Measurements from ENCODE around the gene MBLAC2. TPM values are rescaled to one million over a fixed set of nuclear protein-coding genes. Genes with fewer than 3 reads are reported as not detected.

MBLAC2 gene
- total and polyA plus RNA-seq, 2 experiments from 2014 or later = 4.3 to 8.1 TPM

GRCh38 chr5:90514520-90514919 lies 39.9 kb upstream of the MBLAC2 start:
- no peak overlapping the region for H3K4me3 ChIP-seq
- H3K9me3 Mint-ChIP-seq = no peaks in the 10 kb centered on the region
- H3K4me3 Mint-ChIP-seq = no peak overlapping the region
- H3K36me3 ChIP-seq (ENCODE audit: insufficient read depth) = 0 out of 2 replicates have a peak, but pooled peaks cover 8% of the 10 kb centered on the region
- H3K4me1 ChIP-seq (ENCODE audit: insufficient read depth) = 0 out of 2 replicates have a peak, but pooled peaks cover 3% of the 10 kb centered on the region
- TF ChIP-seq NANOG (IDR thresholded peaks at IDR 0.05; ENCODE audit: borderline replicate concordance) = no peak
- TF ChIP-seq, protein P1, sequence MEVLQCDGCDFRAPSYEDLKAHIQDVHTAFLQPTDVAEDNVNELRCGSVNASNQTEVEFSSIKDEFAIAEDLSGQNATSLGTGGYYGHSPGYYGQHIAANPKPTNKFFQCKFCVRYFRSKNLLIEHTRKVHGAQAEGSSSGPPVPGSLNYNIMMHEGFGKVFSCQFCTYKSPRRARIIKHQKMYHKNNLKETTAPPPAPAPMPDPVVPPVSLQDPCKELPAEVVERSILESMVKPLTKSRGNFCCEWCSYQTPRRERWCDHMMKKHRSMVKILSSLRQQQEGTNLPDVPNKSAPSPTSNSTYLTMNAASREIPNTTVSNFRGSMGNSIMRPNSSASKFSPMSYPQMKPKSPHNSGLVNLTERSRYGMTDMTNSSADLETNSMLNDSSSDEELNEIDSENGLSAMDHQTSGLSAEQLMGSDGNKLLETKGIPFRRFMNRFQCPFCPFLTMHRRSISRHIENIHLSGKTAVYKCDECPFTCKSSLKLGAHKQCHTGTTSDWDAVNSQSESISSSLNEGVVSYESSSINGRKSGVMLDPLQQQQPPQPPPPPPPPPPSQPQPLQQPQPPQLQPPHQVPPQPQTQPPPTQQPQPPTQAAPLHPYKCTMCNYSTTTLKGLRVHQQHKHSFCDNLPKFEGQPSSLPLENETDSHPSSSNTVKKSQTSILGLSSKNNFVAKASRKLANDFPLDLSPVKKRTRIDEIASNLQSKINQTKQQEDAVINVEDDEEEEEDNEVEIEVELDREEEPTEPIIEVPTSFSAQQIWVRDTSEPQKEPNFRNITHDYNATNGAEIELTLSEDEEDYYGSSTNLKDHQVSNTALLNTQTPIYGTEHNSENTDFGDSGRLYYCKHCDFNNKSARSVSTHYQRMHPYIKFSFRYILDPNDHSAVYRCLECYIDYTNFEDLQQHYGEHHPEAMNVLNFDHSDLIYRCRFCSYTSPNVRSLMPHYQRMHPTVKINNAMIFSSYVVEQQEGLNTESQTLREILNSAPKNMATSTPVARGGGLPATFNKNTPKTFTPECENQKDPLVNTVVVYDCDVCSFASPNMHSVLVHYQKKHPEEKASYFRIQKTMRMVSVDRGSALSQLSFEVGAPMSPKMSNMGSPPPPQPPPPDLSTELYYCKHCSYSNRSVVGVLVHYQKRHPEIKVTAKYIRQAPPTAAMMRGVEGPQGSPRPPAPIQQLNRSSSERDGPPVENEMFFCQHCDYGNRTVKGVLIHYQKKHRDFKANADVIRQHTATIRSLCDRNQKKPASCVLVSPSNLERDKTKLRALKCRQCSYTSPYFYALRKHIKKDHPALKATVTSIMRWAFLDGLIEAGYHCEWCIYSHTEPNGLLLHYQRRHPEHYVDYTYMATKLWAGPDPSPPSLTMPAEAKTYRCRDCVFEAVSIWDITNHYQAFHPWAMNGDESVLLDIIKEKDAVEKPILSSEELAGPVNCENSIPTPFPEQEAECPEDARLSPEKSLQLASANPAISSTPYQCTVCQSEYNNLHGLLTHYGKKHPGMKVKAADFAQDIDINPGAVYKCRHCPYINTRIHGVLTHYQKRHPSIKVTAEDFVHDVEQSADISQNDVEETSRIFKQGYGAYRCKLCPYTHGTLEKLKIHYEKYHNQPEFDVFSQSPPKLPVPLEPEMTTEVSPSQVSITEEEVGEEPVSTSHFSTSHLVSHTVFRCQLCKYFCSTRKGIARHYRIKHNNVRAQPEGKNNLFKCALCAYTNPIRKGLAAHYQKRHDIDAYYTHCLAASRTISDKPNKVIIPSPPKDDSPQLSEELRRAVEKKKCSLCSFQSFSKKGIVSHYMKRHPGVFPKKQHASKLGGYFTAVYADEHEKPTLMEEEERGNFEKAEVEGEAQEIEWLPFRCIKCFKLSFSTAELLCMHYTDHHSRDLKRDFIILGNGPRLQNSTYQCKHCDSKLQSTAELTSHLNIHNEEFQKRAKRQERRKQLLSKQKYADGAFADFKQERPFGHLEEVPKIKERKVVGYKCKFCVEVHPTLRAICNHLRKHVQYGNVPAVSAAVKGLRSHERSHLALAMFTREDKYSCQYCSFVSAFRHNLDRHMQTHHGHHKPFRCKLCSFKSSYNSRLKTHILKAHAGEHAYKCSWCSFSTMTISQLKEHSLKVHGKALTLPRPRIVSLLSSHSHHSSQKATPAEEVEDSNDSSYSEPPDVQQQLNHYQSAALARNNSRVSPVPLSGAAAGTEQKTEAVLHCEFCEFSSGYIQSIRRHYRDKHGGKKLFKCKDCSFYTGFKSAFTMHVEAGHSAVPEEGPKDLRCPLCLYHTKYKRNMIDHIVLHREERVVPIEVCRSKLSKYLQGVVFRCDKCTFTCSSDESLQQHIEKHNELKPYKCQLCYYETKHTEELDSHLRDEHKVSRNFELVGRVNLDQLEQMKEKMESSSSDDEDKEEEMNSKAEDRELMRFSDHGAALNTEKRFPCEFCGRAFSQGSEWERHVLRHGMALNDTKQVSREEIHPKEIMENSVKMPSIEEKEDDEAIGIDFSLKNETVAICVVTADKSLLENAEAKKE (CRISPR knock-in tag; IDR thresholded peaks at IDR 0.05) = no peak
- TF ChIP-seq, protein P2, sequence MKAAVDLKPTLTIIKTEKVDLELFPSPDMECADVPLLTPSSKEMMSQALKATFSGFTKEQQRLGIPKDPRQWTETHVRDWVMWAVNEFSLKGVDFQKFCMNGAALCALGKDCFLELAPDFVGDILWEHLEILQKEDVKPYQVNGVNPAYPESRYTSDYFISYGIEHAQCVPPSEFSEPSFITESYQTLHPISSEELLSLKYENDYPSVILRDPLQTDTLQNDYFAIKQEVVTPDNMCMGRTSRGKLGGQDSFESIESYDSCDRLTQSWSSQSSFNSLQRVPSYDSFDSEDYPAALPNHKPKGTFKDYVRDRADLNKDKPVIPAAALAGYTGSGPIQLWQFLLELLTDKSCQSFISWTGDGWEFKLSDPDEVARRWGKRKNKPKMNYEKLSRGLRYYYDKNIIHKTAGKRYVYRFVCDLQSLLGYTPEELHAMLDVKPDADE (IDR thresholded peaks at IDR 0.05) = no peak
- TF ChIP-seq STAT1 (IDR thresholded peaks at IDR 0.05; ENCODE audit: unreplicated experiment) = no peak
- TF ChIP-seq POLR2AphosphoS5 (IDR thresholded peaks at IDR 0.05; ENCODE audit: low read depth) = no peak
- TF ChIP-seq EZH2 (IDR thresholded peaks at IDR 0.05; ENCODE audit: low read depth, unreplicated experiment) = no peak
- TF ChIP-seq ZNF114 (CRISPR knock-in tag; IDR thresholded peaks at IDR 0.05) = no peak
- no peak for TF ChIP-seq CTCF (conservative IDR thresholded peaks at IDR 0.05; ENCODE audit: low read depth in 2 of 2)
- no peak for TF ChIP-seq ZNF331 (CRISPR knock-in tag; IDR thresholded peaks at IDR 0.05; ENCODE audit: low read depth)
- no peak for TF ChIP-seq CREB1 (CRISPR knock-in tag; IDR thresholded peaks at IDR 0.05; ENCODE audit: low read depth)
- no peak overlapping the region for H3K4me2 ChIP-seq
- no peak for ATAC-seq
- H3K27ac ChIP-seq (ENCODE audit: low read depth) = no peak overlapping the region
- H3K9me2 ChIP-seq (ENCODE audit: insufficient read depth) = no peaks in the 10 kb centered on the region
- no peaks in the 10 kb centered on the region; the same call in 1 of the 2 replicates for H4K20me1 ChIP-seq (replicated peaks; ENCODE audit: insufficient read depth)
- H3K27me3 ChIP-seq (ENCODE audit: insufficient read depth) = no peaks in the 10 kb centered on the region
- DNase-seq (ENCODE audit: low spot score) = no peak
- peaks cover 28% of the 10 kb centered on the region for H3K36me3 Mint-ChIP-seq (ENCODE audit: low read depth)
- H2AFZ ChIP-seq = no peak overlapping the region
- peaks cover 4% of the 10 kb centered on the region; the same call in 2 of the 3 replicates for H3K4me1 Mint-ChIP-seq
- no peaks in the 10 kb centered on the region for H3F3A ChIP-seq (replicated peaks; ENCODE audit: low read depth)
- H3K79me2 ChIP-seq (replicated peaks; ENCODE audit: insufficient read depth) = no peaks in the 10 kb centered on the region
- no peak overlapping the region for H3K27ac Mint-ChIP-seq
- H3K27me3 Mint-ChIP-seq (ENCODE audit: insufficient read depth, low read depth, poor library complexity) = peaks cover 3% of the 10 kb centered on the region

Measured in GM23338 (cell line).